ENCODE results near the gene GALNT10. TPM values are rescaled to one million over a fixed set of nuclear protein-coding genes. Genes with fewer than 3 reads are reported as not detected.

Gene GALNT10
- total and polyA plus RNA-seq, 2 of the 8 experiments (the other 6 are each of a cell fraction or from before 2014, with no cell fraction given): 4.6 to 15.5 TPM

GRCh38 chr5:154257046-154257445, 66.5 kb downstream of the GALNT10 start (continued):
- TF ChIP-seq CHD7 (IDR thresholded peaks at IDR 0.05; ENCODE audit: insufficient replicate concordance, low read length) (no peak), TCF12 (IDR thresholded peaks at IDR 0.05; ENCODE audit: low read depth, low read length) (no peak), RNF2 (IDR thresholded peaks at IDR 0.05; ENCODE audit: borderline replicate concordance, low read depth, low read length, missing control alignments, poor library complexity, severe bottlenecking) (no peak), POLR2AphosphoS5 (IDR thresholded peaks at IDR 0.05; ENCODE audit: low read depth, low read length) (no peak), TEAD4 (IDR thresholded peaks at IDR 0.05; ENCODE audit: low read depth, low read length) (no peak), ASH2L (IDR thresholded peaks at IDR 0.05; ENCODE audit: low read length) (no peak), TBP (IDR thresholded peaks at IDR 0.05; ENCODE audit: low read depth, low read length) (no peak), BACH1 (IDR thresholded peaks at IDR 0.05; ENCODE audit: low read length) (no peak), SUZ12 (IDR thresholded peaks at IDR 0.05; ENCODE audit: low read length) (no peak)
